H1 (cell line): Measurements from ENCODE around the gene MRTFB. TPM values are rescaled to one million over a fixed set of nuclear protein-coding genes. Genes with fewer than 3 reads are reported as not detected.

ENCODE experiments used
- ATF3 ChIP-seq: IDR thresholded peaks from 2 replicates; pipeline ENCODE4 v1.6.1; 2011; ENCODE audit warnings: low read depth, mild to moderate bottlenecking, low read length; ENCODE audit not compliant: insufficient read depth
- CHD7 ChIP-seq: fragments of 300-600 bp; sonication (generic); IDR thresholded peaks from 2 replicates; pipeline ENCODE4 v1.7.1; 2012; ENCODE audit warnings: low read length, moderate library complexity, mild to moderate bottlenecking, inconsistent platforms; ENCODE audit not compliant: insufficient replicate concordance
- CTBP2 ChIP-seq: IDR thresholded peaks from 2 replicates; pipeline ENCODE4 v1.7.0; 2011; ENCODE audit warnings: borderline replicate concordance, mild to moderate bottlenecking, moderate library complexity, mixed read lengths, low read length; ENCODE audit not compliant: insufficient read depth, insufficient read length
- CTCF ChIP-seq, 3 experiments: IDR thresholded peaks; 1 replicate in 2 of 3; 2 replicates in 1 of 3; pipeline versions ENCODE4 v1.5.1 to v1.6.1; 2011; ENCODE audit warnings: low read length in 3 of 3, mild to moderate bottlenecking in 3 of 3, inconsistent platforms in 2 of 3, low read depth in 1 of 3, moderate library complexity in 1 of 3; ENCODE audit not compliant: insufficient read depth in 1 of 3; ENCODE audit errors: control extremely low read depth in 1 of 3
- RAD21 ChIP-seq, 2 experiments: IDR thresholded peaks in 1 of 2; conservative IDR thresholded peaks in 1 of 2; 2 replicates each; pipeline ENCODE4 v1.6.1; 2011; ENCODE audit warnings: low read depth in 2 of 2, low read length in 2 of 2, improper control_type of control experiment in 1 of 2, inconsistent platforms in 1 of 2, mild to moderate bottlenecking in 1 of 2, moderate library complexity in 1 of 2
- RXRA ChIP-seq: IDR thresholded peaks from 2 replicates; pipeline ENCODE4 v1.6.1; 2011; ENCODE audit warnings: low read depth, mild to moderate bottlenecking, low read length, moderate library complexity; ENCODE audit not compliant: insufficient read depth
- SP4 ChIP-seq: IDR thresholded peaks from 2 replicates; pipeline ENCODE4 v1.6.1; 2012; ENCODE audit warnings: low read length, inconsistent platforms
- ZNF274 ChIP-seq: IDR thresholded peaks from 2 replicates; pipeline ENCODE4 v1.7.0; 2012; ENCODE audit warnings: low read length, borderline replicate concordance; ENCODE audit errors: extremely low read depth
- polyA plus RNA-seq, 7 experiments: library from polyadenylated mRNA; depleted of rRNA in 3 of 7; stranded (reverse) in 5 of 7; unstranded in 2 of 7; fragments of >200 nt in 5 of 7; fragments of 200-250 nt in 2 of 7; gene quantifications; 1 replicate in 5 of 7; 2 replicates in 1 of 7; 4 replicates in 1 of 7; pipeline versions ENCODE4 v1.2.1 to v1.2.3, GENCODE V29; 2011 to 2013; ENCODE audit warnings: missing spikeins in 2 of 7, mixed read lengths in 2 of 7
- total RNA-seq: library from RNA; stranded (reverse); fragmentation: NEBNext Ultra II Directional; extraction: Animal tissue kit (Norgen Biotek cat#: 25700); gene quantifications from 2 replicates; pipeline ENCODE4 v1.2.1, GENCODE V29; 2021

MRTFB gene
- total and polyA plus RNA-seq, 2 of the 8 experiments (the other 6 are each of a cell fraction or from before 2014, with no cell fraction given) = 13.5 to 34.9 TPM

GRCh38 chr16:14121142-14121541 lies 50.0 kb downstream of the MRTFB start (continued):
- TF ChIP-seq CHD7 (no peak), RAD21 (IDR thresholded peaks at IDR 0.05 in 1 of 2, conservative IDR thresholded peaks at IDR 0.05 in 1 of 2; ENCODE audit: low read depth in 2 of 2, low read length in 2 of 2) (no peak), ATF3 (no peak), ZNF274 (no peak), SP4 (no peak), RXRA (no peak), CTCF (IDR thresholded peaks at IDR 0.05; ENCODE audit: control extremely low read depth in 1 of 3, insufficient read depth in 1 of 3, low read depth in 1 of 3, low read length in 3 of 3) (no peak), CTBP2 (no peak)
